HG03025 (cell line): ENCODE measurements around the gene ENDOD1.

Experiments
- ATAC-seq: cut with Tn5 transposase; IDR thresholded peaks from one replicate; pipeline ENCODE4 v1.9.1; 2021; ENCODE audit warnings: mild to moderate bottlenecking, moderate library complexity; ENCODE audit not compliant: unreplicated experiment, low FRiP score

Gene ENDOD1

DNA sequence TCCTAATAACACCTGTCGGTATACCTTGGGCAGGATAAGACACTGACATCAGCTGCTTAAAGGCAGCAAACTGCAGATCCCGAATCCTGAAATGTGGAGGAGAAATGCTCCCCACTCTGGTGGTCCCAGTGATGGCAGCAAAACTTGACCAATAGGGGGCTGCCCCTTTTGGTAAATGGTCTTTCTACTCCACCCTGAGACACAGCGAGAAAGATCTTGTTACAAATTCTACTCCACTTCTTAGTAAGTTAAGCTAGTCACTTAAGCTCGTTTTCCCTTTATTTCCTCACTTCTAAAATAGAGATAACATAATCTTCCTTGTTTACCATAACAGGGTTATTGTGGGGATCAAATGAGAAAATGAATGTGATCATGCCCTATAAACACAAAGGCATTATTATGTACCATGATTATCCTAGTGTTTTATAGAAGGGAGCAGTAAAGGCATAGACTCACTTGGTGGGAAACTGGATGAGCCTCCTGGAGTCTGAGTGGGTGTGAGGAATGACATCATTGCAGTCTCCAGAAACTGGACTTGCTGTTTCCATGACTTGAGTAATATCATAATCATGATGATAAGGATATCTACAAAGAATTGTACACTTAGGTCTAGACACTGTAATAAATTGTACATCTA lies 50.9 kb downstream of the ENDOD1 start:
- ATAC-seq = no peak

DNA sequence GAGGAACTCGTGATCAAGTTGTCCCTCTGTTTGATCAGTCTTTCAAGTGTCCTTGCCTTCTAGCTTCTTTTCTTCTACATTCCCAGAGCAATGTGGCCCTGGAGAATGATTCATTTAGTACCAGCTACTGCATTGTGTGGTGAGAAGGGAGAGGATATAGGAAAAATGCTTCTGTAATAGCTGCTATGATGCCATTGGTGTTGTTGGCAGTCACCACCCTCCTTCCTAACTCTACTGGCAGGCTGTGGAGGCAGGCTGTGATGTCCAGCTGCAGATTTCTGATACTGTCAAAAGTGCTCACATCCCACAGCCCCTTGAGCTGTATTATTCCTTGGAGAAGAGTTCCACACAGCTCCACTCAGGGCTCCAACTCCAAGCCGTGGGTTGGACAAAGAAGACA lies 52.8 kb downstream of the ENDOD1 start:
- no peak for ATAC-seq

DNA sequence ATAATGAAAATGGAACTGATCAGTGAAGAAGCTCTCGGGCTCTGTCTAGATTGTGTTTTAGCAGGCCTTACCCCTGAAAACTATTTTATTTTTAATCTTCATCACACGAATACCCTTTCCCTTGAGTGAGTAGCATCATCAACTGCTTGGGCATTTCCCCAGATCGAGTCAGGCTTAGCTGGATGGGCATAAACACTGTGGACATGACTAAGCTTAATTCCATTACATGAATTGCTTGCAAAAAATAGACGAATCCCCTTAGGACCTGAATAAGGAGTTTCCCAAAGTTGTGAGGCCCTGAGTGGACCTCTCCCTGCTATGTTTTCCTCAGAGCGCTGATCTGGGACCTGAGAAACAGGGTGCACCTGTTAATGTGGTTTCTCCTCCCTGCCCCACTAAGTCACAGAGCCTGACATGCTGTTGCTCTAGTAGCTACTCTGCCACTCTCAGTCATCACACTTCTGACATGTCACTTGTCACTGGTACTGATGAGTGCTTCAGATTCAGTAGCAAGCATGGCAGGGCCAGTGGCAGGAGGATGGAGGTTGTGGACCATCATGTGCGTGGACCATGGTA lies 53.5 kb downstream of the ENDOD1 start:
- no peak for ATAC-seq

DNA sequence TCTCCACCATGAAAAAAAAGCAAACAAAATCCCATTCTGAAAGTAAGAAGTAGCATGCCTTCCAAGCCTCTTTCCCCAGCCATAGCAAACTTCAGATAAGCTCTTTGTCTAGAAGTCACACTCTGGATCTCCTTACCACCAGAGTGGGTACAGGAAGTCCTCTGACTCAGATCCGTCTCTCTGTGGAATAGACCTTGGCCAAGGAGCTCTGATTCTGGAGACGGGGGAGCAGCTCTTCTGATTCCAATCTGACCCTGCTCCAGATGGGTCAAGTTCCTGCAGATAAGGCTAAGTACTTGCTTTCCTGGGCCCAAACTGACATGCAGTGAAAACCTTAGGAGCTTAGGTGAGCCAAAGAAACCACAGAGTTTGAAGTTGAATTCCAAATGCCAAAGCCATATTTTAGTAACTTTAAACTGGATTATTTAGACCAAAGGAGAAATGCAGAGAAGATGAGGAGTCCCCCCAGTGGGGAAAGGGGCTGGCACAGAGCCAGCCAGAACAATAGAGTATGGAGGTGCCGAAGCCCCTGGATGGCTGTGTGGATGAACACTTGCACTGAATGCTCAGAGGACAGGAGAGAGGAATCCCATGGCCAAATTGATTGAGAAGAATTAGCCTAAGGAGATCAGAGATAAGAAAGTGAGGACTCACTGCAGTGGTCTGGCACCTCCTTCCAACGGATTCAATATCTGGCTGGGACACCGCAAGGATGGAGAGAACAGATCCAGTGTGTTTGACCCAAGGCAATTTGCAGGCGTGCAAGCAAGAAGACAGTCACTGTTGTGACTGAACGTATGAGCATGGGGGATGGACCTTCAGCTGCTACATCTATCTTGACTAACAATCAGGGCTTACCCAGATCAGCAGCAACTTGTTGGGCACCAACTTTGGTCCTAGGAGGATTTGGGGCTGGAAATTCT lies 54.9 kb downstream of the ENDOD1 start:
- no peak for ATAC-seq

DNA sequence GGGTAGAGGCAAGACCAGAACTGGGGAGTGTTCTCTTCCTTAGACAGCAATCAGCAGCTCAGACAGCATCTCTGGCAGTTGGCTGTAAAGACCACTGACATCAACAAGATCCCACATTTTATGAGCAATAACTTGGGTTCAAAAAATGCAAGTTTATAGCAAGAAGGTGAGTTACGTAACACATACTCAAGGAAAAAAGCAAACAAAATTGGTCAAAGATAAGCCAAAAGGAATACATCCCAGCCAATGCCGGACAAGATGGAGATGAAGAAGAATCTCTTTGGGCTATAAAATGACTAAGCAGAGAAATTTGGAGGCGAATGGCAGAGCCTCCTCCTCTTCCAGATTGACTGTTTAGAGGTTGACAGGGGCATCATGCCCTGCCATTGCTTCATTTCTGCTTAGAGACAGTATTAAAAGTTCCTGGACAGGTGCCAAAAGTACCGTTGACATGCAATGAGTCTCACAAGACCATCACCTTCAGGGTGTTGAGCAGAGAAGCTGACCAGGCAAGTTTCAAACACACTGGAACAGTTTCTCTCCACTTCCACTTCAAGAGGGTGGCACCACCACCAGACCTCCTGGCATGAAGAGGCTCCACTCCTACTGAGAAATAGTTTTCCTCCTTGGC lies 55.9 kb downstream of the ENDOD1 start:
- no peak for ATAC-seq

DNA sequence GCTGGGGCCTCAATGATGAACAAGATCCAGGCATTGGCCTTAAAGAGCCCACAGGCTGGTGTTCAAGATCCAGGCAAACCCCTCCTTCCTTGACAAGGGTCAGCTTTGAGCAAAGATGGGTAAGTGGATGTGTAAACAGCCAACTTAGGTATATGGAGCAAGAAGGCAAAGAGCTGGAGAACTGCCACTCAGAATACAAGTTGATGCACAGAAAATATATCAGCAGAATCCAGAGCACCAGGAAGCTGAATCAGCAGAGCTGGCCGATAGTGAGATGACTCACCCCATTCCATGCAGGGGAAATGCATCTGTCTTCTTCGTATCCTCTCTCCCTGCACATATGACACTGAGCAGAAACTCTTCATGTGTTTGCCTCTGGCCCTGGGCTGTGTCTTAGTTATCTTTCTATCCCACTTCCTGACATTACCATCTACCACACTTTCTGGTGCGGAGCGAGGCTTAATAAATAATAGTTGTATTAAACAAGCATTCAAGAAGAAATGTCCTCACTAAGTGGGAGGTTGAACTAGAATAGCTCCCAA lies 57.8 kb downstream of the ENDOD1 start:
- ATAC-seq = no peak

DNA sequence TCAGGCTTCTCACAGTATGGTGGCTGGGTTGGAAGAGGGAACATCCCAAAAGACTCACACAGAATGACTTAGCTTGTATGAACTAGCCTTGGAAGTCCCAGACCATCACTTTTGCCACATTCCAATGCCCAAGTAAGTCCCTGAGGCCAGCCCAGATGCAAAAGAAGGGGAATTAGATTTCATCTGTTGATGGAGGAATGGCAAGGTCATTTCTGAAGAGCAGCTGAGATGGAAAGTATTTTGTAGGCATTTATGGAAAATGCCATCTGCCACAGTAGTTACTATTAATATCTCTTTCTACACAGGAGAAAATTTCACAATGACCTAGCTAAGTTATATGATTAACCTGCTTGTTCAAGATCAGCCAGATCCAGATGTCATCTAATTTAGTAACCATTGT lies 58.8 kb downstream of the ENDOD1 start:
- no peak for ATAC-seq

DNA sequence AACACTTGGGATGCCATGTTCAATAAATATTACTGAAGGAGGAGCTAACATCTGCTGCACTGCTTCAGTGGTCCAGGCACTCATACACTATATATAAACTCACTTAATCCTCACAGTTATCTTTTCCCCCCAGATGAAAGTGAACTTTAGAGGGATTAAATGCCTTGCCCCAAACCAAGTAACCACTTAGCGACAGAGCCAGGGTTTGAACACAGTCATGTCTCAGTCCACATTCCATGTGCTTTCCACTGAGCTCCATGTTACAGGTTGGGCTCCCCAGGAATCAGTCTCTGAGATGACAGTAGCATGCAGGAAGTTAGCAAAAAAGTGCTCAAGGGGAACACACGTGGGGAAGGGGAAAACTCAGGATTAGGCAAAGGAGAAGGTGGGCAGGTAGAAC lies 59.3 kb downstream of the ENDOD1 start:
- ATAC-seq = no peak

DNA sequence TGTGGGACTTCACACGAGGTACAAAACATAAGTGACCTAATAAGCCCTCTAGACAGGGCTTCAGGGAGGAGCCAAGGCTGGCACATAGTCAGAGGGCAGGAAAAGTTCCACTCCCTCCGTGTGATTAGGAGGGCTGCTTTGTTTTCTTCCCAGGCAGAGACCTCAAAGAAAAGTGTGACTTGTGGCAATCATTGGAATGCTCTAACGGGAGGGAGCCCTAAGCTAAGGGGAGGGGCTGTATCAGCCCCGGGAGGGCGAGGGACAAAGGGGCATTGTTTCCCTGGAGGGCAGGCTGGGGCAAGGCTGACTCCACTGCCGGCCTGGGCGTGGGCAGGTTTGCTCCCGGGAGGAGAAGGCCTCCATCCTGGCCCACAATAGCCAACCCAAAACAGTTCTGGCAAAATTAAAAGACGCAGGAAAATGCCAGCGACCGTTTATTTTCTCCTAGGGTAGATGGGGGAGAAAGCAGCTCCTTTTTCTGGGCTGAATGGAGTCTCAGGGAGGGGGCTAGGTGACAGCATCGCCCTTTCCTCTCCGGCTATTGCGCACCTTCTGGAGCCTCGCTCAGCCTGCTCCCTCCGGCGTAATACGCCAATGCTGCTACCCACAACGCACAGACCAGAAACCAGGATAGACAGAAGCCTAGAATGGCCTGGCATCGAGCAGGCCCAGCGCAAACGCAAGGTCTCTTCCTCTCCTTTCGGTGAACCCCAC lies 60.2 kb downstream of the ENDOD1 start:
- no peak for ATAC-seq

DNA sequence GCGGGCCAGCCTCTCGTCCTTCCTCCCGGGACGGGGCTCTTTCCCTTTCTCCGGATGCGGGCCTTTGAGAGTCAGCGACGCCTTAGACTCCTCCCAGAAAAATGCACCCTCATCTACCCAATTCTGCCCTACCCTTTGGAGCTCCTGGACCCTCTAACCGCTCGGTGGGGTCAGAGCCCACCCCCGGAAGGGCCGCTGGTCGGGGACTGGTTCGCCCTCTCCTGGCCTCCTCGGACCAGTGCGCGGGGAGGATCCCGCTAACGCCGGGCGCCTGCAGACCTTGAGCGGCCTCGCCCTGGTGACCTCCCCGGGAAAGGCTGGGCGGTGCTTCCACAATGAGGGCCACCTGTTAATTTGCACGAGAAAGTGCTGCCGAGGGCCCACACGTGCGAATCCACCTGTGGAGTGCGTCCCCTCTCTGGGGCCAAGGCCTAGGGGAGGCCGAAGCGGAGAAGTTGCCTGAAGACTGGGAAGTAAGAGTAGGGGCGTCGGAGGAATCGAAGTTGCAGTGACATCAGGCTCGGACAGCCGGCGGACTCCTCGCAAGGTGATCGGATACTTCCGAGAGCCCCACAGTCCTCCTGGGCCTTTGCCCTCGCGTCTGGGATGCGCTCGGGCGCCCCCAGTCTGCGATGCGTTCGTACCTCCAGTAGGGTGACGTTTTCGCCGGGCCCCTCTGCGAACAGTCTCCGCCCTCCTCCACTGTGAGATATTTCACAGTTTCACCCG lies 61.5 kb downstream of the ENDOD1 start:
- ATAC-seq = peak; percentile 92

DNA sequence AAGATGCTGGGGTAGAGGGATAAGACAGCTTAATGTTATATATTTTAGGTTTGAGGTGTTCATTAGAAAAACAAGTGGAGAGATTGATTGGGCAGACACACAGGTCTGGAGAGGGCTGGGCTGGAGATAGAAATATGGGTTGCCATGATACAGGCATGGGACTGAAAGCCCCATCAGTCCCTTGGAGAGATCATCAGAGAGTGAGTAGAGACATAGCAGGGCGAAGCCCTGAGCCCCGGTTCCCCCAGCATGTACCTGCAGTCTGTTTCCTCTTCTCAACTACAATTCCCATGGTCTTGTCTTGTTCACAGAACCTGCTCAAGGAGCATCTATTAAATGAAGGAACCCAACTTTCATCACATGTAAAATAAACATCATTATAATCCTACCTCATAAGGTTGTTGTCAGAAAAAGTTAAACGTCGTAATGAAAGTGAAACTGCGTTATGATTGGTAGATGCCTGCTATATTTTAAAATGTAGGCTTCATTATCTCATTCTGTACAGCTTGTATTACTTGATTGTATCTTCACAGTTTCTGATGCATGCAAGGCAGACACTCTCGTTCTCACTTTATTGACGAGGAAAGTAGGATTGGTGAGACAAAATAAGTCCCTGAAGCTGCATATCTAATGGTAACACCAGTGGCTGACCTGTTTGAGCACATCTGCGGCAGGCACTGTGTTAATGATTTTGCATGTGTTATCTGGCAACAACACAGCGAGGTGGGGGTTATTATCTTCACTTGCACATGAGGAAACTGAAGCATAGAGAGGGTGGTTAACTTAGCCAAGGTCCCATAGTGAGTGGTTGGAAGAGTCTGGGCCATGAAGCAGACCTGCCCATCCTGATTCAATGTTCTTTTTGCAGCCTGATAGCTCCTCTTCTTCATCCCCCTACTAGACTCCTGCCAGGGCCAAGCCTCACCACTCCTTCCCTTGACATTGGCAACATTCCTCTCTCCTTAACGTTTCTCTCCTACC lies 63.5 kb downstream of the ENDOD1 start:
- no peak for ATAC-seq

DNA sequence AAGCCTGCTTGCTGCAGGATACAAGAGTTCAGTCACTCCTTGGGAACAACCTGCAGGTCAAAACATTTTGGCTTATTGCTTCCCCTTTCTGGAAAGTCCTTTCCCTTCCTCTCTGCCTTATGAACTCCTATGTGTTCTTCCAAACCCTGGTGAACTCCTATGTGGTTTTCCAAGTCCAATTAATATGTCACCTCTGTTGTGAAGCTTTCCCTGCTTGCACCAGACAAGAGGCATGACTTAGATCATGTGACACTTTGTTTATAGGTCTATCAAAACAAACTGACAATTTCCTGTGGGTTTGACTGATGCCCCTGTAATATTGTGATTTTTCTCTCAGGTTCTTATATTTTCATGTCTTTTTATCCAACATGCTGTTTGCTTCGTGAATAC lies 64.2 kb downstream of the ENDOD1 start:
- no peak for ATAC-seq

DNA sequence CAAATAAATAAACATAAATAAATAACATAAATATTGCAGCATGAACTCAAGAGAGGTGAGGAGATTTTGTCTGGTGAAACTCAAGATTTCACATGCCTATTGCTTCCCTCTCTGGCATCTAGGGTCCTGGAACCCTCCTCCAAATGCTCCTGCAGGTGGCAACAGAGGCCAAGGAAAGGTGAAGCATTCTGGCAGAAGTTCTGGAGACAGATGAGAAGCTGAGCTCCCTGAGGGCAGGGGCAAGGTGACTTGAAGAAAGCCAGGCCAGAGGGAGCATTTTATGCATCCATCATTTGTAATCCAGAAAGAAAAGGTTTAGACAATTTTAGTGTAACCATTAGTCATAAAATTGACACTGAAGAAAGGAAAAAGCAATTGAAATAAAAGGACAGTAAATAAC lies 64.9 kb downstream of the ENDOD1 start:
- ATAC-seq = no peak

DNA sequence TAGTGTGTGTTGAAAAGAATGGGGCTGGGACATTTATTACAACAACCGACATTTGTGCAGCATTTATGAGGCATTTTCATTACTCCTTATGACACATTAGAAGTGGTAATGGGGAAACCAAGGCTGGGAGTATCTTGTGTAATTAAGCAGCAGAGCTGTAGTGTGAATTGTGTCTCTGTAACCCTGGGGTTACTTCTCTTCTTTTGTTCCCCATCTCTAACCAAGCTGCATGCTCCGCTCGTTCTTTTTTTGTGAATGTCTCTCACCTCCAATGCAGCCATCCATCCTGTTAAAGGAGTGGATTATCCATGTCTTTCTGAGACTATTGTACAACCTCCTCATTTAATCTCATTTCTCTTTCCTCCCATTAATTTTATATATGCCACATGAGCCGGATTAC lies 65.7 kb downstream of the ENDOD1 start:
- no peak for ATAC-seq

DNA sequence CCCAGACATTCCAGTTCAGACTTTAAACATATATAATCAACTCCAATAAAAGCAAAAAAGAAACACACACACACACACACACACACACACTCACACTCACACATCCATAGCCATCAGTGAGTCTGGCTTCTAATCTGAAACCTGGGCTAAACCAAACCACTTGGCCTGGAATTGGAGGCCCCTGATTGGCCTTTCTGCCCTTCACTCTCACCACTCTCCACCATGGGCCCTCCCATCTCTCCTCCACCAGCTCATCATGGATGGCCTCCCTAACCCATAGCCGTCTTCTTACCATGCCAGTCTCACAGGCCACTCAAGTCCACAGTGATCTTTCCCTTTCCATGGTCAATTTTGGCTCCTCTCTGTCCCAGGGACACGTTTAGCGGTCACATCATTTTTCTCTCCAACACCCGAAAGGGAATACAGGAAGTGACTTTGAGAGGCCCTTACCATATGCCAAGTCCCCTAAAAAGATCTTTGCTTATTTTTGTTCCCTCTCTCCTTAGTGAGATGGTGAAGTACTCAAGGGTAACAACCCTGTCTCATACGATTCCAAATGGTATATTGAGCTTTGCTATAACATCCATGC lies 66.6 kb downstream of the ENDOD1 start:
- no peak for ATAC-seq

DNA sequence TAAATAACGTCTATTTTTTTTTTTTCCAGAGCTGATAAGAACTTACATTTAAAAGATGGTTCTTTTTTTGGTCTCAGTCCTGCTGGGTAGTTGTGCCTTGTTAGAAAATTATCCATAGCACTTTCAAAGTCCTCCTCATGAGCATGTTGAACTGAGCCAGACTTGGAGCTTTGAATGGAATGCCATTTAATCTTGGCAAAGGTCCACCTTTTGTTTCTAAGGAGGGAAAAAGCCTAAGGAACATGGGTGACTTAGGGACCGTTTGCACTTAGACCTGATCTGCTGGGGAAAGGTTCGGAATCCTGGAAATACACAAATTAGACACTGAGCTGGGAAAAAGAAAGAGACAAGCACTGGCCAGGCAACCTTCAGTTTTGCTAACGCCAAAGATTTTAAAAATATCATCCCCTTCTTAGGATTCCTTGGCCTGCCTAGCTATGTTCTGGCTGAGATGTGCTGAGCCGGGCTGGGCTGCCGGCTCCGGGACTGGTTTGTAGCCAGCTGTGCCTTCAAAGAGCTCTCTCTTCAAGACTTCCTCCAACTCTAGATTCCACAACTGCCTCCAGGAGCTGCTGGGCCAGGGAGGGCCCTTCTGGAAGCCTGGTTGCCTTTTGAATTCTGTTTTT lies 67.4 kb downstream of the ENDOD1 start:
- no peak for ATAC-seq

DNA sequence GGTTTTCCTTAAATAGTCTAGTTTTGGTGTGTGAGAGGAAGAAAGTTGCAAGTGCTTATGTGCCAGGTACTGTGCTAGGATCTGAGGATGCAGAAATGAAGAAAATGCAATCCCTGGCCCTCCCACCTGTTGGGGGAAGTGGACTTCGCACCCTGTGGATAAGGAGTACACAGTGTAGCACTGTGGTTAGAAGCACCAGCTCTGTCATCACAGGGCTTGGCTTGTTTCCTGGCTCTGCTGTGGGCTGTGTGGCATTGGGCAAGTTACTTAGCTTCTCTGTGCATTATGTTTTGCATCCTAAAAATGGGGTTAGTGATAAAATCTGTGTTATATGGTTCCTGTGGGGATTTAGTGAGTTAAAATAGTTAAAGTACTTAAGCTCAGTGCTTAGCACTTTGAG lies 68.2 kb downstream of the ENDOD1 start:
- no peak for ATAC-seq

DNA sequence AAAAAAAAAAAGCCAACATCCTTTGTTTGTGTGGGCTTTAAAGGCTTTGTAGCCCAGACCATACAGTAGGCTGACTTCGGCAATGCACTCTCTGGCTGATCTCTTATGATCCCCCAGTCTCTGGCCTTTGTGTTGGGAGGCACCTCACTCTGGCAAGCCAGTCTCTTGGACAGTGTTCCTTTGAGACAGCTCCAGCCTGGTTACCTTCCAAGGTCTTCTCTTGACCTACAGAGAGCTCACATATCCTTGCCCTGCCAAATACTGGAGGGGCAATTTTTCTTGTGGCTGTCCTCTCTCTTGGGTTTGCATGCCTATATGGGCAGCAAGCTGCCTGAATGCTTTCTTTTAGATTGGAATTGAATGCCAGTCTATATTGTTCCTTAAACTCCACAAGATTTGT lies 71.6 kb downstream of the ENDOD1 start:
- ATAC-seq = no peak
